ENCODE results near the gene NAA80.
"Not testable (repeated sequence)": the region's sequence is repeated elsewhere in the genome, so short reads cannot be mapped to it uniquely, and the experiment has no call there.

NAA80 gene

GRCh38 chr3:50289130-50289529, 10.1 kb downstream of the NAA80 start:
- no peak for DNase-seq (ENCODE audit: low read depth)

- DNase-seq (ENCODE audit: low read depth), result no peak
Observed at GRCh38 chr3:50288387-50289007, 10.7 kb downstream of the NAA80 start.

DNA sequence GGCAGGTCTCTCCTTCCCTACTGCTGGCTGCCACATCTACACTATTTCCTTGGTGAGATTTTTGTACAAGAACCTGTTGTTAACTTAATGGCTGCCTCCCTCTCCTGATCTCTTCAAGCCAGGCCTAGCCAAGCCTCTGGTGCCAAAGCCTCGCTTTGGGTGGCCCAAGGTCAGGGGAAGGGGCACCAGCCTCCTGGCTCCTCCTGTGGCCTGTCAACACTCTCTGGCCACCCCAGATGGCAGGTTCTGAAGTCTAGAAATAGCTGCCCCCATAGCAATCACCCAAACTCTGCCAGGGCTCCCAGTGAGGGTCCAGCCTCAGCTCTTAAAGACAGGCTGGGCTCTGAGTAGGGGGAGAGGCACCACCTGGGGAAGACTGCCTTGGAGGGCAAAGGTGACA, 11.9 kb downstream of the NAA80 start:
- no peak for DNase-seq (ENCODE audit: low read depth)

GRCh38 chr3:50286322-50287227, 12.6 kb downstream of the NAA80 start:
- DNase-seq (ENCODE audit: low read depth), result no peak

DNA sequence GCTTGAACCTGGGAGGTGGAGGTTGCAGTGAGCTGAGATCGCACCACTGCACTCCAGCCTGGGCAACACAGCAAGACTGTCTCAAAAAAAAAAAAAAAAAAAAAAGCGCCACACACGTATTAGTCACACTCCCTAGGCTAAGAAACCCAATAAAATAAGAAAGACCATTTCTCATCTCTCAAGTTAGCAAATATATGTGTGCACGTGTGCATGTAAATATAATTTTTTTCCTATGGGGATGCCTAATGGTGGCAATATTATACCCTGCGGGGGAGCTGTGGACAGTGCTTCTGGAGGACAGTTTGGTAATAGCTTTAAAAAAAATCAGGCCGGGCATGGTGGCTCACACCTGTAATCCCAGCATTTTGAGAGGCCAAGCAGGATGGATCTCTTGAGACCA, 15.1 kb downstream of the NAA80 start:
- DNase-seq (ENCODE audit: low read depth), result not testable (repeated sequence)

GRCh38 chr3:50279255-50280016, 19.8 kb downstream of the NAA80 start:
- DNase-seq (ENCODE audit: low read depth), result no peak

DNA sequence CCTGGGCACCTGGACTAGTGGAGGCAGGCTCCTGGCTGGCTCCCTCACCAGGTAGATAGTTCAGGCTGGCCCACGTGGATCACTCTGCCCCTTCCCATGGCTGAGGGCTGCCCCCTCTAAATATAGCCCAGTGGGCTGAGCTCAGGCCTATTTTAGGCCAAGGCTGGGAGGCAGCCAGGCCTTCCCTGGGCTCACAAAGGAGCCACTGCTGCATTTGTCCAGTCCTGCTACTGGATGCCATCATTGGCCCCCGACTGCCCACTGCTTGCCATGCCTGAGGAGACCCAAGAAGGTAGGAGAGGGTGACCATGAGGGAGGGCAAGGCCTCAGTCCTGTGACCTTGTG, 20.4 kb downstream of the NAA80 start, which contains the start of gene LSMEM2:
Gene LSMEM2 (plus strand): TSS at position 208 of the 345 bp plus-strand sequence. CDS start 27 bp downstream, at position 235.
- DNase-seq (ENCODE audit: low read depth), result no peak

DNA sequence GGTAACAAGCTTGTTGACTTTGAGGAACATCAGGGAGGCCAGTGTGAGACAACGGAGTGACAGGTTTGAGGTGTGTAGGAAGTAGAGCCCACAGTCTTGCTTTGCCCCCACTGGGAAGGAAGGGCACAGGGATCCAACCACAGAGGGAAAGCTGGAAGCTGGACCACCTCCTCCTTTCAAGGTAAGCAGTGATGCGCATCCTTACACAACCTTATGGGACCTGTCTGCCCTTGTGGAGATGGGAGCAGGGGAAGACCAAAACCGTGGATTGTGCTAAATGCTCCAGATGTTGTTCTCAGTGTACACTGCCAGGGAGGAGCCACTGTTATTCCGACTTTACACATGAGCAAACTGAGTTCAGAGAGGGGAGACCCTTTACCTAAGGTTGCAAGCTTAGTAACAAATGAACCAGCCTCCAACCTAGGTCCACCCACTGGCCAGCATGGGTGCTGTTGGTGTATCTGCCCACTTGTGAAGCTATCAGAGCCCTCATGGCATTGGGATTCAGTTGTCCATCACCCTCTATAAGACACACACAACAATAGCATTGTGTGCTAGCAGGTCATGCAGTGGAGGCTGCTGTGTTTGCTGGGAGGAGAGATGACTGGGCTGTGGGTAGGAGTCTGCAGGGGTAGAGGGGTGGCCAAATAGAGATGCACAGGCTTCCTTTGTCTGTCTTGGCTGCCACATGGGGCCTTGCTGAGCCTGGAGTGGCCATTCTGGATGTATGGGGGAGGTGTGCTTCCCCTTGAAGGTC, 20.9 kb downstream of the NAA80 start:
- no peak for DNase-seq (ENCODE audit: low read depth)

GRCh38 chr3:50276762-50277101, 22.5 kb downstream of the NAA80 start:
- DNase-seq (ENCODE audit: low read depth), result no peak

GRCh38 chr3:50275996-50276761, 23.0 kb downstream of the NAA80 start:
- no peak for DNase-seq (ENCODE audit: low read depth)

DNA sequence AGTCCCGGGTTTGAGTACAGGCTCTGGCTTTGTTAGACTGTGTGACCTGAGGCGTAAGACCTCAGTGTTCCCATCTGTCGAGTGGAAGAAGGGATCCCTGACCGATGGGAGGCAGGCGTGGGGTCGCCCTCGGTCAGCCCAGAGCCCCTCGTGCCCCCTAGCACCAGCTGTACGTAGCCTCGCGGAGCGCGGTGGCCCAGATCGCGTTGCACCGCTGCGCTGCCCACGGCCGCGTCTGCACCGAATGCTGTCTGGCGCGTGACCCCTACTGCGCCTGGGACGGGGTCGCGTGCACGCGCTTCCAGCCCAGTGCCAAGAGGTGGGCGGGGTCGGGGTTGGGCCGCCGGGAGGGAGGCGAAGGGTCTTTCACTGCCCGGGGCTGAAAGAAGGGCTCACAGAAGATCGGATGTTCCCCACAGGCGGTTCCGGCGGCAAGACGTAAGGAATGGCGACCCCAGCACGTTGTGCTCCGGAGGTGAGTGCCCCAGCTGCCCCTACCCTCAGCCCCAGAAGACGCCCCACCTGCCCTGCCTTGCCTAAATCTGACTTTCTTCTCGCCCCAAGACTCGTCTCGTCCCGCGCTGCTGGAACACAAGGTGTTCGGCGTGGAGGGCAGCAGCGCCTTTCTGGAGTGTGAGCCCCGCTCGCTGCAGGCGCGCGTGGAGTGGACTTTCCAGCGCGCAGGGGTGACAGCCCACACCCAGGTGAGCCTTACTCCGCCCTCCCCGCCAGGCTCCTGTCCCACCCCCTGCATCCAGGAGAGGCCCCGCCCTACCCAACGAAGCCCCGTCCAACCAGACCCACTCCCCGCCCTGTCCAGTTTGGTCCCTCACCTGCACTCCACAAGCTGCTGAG, 23.8 kb downstream of the NAA80 start:
- no peak for DNase-seq (ENCODE audit: low read depth)

DNA sequence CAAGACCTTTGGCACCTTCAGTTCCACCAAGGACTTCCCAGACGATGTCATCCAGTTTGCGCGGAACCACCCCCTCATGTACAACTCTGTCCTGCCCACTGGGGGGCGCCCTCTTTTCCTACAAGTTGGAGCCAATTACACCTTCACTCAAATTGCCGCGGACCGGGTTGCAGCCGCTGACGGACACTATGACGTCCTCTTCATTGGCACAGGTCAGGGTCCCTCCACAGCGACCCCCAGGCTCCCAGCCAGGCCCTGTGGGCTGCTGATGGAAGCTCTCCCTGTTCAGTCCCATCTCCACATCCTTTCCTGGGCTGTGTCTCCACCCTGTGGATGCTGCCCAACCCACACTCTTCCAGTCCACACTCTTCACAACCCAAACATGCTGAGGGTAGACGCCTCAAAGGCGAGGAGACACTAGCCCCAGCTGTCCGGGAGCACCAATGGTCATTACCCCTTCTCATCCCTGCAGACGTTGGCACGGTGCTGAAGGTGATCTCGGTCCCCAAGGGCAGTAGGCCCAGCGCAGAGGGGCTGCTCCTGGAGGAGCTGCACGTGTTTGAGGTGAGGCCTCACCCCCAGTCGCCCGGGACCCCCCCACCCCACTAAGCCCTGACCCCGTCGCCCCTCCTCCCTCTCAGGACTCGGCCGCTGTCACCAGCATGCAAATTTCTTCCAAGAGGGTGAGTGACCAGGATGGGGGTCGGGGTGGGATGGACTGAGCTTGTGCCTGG, 24.7 kb downstream of the NAA80 start:
- no peak for DNase-seq (ENCODE audit: low read depth)

DNA sequence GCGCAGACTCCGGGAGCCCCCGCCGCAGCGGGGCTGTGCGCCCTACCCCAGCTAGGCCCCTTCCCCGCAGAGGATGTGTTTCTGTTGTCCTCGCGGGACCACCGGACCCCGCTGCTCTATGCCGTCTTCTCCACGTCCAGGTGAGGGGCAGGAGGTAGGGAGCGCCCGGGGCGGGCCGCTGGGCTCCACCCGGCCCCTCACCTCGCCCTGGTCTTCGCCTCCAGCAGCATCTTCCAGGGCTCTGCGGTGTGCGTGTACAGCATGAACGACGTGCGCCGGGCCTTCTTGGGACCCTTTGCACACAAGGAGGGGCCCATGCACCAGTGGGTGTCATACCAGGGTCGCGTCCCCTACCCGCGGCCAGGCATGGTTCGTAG, 25.5 kb downstream of the NAA80 start:
- DNase-seq (ENCODE audit: low read depth), result no peak

GRCh38 chr3:50272911-50273688, 26.1 kb downstream of the NAA80 start:
- no peak for DNase-seq (ENCODE audit: low read depth)

GRCh38 chr3:50272538-50272910, 26.7 kb downstream of the NAA80 start:
- not testable (repeated sequence) for DNase-seq (ENCODE audit: low read depth)

GRCh38 chr3:50271314-50271936, 27.8 kb downstream of the NAA80 start:
- DNase-seq (ENCODE audit: low read depth), result no peak

DNA sequence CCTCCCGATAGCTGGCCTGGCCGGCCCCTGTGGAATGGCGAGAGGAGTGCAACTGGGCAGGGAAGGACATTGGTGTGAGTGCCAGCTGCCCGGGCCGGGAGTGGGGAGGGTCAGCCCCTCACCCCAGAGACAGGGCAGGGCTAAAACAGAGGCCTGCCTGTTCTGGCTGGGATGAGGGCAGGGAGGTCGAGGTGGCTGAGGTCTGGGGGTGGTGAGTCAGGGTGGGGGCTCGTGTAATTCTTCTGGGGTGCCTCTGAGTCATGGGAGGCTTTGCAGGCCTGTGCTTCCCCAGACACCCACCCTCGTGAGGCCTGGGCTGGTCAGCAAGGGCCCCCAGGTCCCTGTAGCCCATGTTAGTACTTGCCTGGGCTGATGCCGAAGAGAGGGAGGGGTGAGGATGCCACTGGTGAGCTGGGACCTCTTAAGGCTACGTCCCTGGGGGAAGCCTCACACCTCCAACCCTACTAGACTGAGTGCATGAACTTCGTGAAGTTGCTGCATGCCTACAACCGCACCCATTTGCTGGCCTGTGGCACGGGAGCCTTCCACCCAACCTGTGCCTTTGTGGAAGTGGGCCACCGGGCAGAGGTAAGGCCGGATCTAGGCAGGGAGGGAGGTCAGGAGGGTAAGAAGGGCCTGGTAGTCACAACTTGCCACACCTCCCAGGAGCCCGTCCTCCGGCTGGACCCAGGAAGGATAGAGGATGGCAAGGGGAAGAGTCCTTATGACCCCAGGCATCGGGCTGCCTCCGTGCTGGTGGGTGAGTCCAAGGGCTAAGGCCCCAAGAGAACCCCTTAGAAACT, 28.6 kb downstream of the NAA80 start:
- DNase-seq (ENCODE audit: low read depth), result no peak

DNA sequence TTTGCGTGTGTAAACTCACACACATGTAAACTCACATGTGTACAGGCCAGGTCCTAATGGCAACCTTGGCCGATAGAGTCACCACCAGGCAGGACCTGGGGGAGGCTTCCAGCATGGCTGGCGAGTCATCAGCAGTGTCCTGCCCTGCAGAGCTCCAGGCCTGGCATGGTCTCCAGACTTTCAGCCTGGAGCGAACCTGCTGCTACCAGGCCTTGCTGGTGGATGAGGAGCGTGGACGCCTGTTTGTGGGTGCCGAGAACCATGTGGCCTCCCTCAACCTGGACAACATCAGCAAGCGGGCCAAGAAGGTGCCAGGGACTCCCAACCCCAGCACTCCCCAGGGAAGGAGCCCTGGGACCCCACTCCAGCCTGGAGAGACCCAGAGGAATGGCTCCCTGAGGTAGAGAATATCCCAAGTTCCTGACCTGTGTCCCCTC, 29.2 kb downstream of the NAA80 start:
- no peak for DNase-seq (ENCODE audit: low read depth)

All from non-pigmented ciliary epithelial cell (primary cell).